ENCODE data around the gene ZBTB8OS.

DNA sequence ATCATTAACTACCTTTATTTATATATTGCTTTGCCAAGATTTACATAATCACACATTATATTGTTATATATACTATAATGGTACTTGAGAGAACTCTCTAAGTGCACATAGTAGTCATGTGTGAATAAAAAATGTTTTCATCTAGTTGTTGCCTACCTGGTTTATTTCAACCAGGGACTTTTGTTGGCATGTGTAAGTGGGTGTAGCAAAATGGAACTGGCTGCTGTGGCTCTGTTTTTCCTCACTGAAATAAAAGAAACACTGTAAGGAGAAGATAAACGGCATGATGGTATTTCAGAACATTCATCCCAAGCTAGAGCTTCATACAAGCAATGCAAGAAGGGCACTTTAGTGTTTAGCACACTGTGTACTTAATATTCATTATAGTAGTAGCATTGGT lies 15.6 kb upstream of the ZBTB8OS start:
- TF ChIP-seq, protein P1, sequence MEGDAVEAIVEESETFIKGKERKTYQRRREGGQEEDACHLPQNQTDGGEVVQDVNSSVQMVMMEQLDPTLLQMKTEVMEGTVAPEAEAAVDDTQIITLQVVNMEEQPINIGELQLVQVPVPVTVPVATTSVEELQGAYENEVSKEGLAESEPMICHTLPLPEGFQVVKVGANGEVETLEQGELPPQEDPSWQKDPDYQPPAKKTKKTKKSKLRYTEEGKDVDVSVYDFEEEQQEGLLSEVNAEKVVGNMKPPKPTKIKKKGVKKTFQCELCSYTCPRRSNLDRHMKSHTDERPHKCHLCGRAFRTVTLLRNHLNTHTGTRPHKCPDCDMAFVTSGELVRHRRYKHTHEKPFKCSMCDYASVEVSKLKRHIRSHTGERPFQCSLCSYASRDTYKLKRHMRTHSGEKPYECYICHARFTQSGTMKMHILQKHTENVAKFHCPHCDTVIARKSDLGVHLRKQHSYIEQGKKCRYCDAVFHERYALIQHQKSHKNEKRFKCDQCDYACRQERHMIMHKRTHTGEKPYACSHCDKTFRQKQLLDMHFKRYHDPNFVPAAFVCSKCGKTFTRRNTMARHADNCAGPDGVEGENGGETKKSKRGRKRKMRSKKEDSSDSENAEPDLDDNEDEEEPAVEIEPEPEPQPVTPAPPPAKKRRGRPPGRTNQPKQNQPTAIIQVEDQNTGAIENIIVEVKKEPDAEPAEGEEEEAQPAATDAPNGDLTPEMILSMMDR (IDR thresholded peaks at IDR 0.05 in 4 of 5, conservative IDR thresholded peaks at IDR 0.05 in 1 of 5) = no peak
- TF ChIP-seq POLR2A (IDR thresholded peaks at IDR 0.05) = no peak
